ENCODE measurements around the gene SLU7.

DNA sequence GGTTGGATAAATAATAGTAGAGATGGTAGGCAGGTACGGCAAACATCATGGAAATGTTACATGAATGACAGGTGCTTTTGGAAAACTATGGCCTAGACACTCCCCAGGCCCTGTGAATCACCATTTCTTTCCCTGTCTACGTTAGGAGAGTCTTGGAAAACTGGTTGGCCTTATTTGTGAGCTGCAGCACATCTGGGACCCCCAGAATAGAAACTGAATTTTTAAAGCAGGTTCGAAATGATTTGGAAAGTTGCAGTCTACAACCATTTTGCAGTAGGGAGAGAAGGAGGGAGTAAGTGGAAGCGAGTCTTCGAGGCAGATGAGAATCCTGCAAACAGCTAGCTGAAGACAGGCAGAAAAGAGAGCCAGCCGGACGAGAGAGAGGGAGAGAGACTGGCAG, 61.5 kb downstream of the SLU7 start:
- TF ChIP-seq, protein P1, sequence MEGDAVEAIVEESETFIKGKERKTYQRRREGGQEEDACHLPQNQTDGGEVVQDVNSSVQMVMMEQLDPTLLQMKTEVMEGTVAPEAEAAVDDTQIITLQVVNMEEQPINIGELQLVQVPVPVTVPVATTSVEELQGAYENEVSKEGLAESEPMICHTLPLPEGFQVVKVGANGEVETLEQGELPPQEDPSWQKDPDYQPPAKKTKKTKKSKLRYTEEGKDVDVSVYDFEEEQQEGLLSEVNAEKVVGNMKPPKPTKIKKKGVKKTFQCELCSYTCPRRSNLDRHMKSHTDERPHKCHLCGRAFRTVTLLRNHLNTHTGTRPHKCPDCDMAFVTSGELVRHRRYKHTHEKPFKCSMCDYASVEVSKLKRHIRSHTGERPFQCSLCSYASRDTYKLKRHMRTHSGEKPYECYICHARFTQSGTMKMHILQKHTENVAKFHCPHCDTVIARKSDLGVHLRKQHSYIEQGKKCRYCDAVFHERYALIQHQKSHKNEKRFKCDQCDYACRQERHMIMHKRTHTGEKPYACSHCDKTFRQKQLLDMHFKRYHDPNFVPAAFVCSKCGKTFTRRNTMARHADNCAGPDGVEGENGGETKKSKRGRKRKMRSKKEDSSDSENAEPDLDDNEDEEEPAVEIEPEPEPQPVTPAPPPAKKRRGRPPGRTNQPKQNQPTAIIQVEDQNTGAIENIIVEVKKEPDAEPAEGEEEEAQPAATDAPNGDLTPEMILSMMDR (IDR thresholded peaks at IDR 0.05; ENCODE audit: low read depth, low read length) = no peak
- TF ChIP-seq EZH2phosphoT487 (IDR thresholded peaks at IDR 0.05; ENCODE audit: low read depth) = no peak
